Anterior cingulate cortex (tissue), 58 donors: ENCODE data around the gene UNC50.

Source experiments
- DNase-seq, 58 donors: peaks; one replicate each; lab custom pipeline; 2025; lab: John Stamatoyannopoulos, UW

Gene UNC50

DNA sequence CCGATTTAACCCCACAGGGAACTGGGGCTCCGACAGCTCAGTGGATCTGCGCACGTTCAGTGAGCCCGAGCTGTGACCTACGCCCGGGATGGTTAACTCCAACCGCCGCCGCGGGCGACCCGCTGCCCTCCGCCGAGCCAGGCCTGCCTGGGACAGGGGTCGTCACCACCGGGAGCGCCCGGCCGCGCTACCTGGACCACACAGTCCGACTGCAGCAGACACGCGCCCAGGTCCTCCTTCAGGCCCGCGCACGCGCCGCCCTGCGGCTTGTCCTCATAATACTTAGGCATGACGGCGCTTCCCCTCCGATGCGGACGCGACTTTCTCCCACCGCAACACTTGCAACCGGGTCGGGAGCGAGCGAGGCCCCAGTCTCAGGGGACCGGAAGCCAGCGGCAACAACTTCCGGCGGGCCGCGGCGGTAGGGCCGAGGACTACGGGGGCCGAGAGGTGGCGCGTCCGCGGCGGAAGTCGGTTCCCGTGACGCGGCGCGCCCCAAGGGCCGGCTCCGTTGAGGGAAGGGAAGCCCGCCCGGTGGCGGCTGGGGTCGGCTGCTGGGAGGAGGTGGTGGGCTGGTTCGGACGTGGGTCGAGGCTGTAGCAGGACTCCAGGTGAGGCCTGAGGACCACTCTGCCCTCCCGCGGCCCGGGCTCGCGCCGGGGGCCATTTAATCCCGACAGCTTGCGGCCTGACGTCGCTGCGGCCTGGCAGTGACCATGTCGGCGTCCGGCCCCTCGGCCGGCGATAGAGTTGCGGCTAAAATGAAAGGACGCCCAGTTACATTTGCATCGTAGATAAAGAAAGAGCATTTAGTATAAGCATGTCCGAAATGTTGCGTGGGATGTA lies at the start of gene UNC50, which contains the start of gene COA5:
TSS of gene UNC50 (plus strand) at position 474 of the 846 bp plus-strand sequence. CDS start 1,171 bp downstream, outside the sequence.
TSS of gene COA5 (minus strand) at position 397 of the 846 bp plus-strand sequence. CDS start at position 290, 107 bp downstream.
- DNase-seq = peak; percentile 23 to 90 (median 79)

DNA sequence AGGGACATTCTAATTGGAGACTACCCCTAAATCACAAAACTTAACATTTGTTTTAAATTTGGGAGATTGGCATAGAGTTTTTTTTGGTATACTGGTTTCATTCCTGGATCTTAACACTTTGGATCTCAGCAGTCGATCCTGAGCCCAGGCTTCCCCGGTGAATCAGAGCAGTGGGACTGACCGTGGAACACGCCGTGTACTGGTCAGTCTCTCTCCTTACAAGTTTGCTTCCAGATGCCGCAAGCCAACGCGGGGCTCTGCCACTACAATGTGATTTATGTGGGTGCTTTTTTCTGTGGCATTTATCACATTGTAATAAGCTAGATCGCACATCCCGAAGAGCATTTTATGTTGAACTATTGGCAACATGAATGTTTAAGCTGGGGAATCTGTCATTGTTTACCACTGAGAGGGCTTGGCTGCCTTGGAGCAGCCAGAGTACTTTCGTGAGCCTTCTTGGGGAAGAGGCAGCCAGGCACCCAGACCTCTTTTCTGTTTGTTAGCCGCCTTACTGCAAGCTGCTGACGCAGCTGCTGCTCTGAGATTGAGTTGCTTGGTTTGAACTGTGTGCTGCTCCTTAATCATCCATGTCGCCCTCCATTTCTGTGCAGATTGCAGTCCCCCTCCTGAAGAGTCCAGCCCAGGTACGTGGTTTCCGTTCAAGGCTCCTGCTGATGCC lies 49.4 kb upstream of the UNC50 start:
- peak in 2 of 58 donors; percentile 18 to 33 for DNase-seq

- DNase-seq = no peak
Measured at GRCh38 chr2:98559581-98559980, 48.8 kb upstream of the UNC50 start.

DNA sequence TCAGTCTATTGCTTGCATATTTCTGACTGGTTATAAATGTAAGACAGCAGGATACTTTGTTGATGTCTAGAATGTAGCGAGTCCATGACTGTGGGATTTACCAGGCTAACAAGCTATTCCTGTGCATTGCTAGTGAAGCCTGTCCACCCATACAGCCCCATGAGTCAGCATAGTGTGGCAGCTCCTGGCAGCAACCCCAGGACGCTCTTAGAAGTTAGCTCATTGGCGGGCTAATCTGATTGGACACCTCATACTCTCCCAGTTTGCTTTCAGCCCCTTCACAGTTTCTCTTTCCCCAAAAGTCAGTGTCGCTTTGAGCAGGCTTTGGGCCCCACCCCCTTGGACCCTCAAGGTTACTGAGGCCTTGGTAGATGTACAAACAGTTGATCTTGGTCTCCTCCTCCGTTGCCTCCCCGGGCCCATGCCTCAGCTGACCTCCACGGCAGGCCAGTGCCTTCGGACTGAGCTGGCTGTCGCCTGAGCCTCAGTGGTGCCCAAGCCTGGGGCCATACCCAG lies 48.1 kb upstream of the UNC50 start:
- peak in 16 of 58 donors; percentile 11 to 56 (median 33) for DNase-seq

GRCh38 chr2:98561018-98561417 lies 47.4 kb upstream of the UNC50 start:
- DNase-seq = no peak

- DNase-seq = no peak
Measured at GRCh38 chr2:98561902-98562695, 46.3 kb upstream of the UNC50 start.

- DNase-seq = no peak
Measured at GRCh38 chr2:98563394-98563793, 45.0 kb upstream of the UNC50 start.

DNA sequence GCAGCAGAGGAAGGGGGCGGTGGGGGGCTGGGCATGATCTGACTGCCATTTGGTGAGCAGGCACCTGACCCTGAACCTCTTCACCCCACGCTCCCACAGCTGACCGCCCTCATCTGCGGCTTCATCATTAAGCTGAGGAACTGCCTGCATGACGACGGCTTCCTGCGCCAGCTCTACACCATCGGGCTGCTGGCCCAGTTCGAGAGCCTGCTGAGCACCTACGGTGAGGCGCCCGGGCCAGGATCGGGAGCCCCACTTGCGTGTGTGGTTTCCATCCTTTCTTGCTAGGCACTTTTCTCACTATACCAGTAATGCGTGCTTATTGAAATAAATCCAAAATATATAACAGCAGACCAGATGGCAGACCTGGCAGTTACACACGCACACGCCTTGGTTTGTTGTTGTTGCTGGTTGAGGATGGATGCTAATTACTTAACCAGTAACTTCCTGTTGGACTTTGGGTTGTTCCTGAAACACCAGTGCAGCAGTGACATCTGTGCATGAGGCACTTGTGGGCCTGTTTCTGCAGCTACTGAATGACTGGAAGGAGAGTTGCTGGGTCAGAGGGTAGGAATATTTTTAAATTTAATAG lies 43.8 kb upstream of the UNC50 start:
- no peak for DNase-seq

DNA sequence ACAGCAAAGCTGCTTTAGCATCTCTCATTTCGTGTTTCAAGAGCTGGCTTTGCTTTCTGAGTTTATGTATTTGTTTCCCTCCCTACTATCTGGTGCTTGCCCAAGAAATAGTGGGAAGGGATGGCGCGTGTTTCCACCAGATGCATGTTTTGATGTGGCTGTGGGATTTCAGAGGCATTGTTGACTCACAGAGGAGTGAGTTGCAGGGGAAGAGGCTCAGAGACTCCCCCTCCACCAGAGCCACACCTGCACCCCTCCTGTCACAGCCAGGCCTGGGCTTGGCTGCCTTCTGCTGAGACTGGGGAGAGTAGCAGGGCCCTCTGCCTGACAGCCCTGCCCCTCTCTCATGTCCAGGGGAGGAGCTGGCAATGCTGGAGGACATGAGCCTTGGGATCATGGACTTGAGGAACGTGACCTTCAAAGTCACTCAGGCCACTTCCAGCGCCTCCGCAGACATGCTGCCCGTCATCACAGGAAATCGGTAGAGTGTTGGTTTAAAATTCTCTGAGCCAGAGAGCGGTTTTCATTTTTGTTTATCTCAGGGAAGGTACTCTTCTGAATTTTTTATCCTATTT lies 43.0 kb upstream of the UNC50 start:
- peak in 5 of 58 donors; percentile 14 to 41 (median 14) for DNase-seq

DNA sequence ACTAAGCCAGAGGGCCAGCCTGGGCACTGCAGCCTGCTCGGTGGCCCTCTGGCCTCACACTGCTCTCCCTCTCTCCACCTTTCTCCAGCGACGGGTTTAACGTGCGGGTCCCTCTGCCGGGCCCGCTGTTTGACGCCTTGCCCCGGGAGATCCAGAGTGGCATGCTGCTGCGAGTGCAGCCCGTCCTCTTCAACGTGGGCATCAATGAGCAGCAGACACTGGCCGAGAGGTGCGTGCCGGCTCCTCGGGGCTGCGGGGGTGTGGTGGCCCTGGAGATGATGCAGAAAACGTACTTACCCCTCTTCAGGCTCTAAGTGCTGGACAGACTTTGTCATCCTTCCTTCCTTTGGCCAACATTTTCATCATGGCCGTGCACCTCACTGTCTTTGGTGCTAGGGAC lies 42.4 kb upstream of the UNC50 start:
- no peak for DNase-seq

GRCh38 chr2:98568161-98568956 lies 40.0 kb upstream of the UNC50 start:
- no peak for DNase-seq

DNA sequence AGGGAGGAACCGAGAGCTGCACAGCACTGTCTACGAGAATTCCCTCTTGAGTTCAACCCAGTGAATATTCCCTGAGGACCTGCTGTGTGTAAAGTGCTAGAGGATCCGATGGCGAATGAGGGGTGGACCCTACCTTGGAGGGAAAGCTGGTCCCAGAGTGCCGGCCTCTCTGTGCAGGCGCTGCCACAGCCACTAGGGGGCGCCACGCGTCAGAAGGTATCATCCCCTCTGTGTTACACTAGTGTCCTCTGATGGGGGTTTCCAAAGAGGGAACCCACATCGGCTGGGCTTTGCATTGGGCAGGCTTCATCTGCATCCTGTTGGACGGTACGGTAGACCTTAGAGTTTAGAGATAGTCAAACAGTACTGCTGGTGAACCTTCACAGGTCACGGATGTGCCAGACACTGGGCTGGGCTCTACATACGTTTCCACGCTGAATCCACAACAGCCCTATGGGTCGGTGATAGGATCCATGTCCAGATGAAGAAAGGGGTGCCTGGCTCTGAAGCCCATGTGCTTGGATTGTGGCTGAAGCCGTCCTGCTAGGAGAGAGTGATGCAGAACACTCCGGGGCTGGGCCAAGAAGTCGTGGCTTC lies 39.1 kb upstream of the UNC50 start:
- peak in 9 of 58 donors; percentile 6 to 56 (median 13) for DNase-seq

DNA sequence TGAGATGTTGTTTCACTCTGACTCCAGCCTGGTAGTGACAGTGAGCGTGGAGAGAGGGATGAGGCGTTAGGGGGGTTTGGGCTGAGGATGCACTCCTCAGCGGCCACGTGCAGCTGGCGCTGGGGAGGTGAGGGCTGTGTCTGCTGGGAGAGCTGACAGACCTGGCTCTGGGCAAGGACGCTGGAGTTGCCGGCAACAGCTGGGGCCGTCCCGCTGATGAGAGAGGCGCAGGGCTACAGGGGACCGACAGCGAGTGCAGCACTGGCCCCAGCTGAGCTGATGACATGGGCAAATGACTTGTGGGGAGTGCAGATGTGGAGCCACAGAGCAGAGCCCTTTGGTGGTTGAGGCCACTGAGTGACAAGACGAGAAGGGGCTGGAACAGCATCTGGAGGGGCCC lies 38.5 kb upstream of the UNC50 start:
- no peak for DNase-seq

DNA sequence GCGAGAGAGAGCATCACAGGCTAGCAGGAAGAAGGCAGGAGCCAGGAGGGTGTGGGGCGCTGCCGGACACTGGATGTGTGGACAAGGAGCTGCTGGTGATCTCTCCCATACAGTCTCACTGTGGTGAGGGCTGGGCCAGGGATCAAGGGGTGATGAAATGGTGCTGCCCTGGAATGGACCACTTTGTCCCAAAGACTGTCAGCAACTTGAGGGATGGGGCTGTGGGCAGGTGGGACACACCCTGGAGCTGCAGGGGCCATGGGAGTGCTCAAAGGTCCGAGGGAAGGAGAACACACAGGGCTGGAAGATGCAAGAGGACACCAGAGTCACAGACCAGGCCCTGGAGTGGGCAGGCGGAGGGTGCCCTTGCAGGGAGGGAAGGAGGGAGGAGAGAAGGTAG lies 38.0 kb upstream of the UNC50 start:
- DNase-seq = no peak

DNA sequence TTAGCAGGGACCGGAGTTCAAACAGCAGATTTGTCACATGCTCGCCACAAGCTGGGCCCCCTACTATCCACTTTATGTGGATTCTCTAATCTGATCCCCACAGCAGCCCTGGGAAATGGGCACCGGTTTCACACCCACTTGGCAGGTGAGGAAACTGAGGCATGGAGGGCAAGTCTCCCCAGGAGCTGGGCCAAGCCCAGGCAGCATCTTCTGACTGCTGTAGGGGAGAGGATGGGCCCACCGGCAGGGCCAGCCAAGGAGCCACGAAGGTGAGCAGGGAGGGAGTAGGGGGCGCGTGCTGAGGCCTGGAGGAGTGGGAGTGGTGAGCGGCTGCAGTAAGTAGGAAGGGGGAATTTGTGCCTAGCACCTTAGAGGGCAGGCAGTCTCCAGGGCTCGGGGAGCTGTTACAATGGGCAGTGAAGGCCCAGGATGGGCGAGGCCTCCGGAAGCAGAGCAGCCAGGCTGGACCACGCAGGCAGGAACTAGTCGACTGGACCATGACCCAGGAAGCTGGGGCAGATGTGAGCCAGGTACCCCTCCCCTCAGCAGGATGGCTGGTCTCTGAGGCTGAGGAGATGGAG lies 37.2 kb upstream of the UNC50 start:
- no peak for DNase-seq

- DNase-seq = no peak
Measured at GRCh38 chr2:98571796-98572195, 36.6 kb upstream of the UNC50 start.

DNA sequence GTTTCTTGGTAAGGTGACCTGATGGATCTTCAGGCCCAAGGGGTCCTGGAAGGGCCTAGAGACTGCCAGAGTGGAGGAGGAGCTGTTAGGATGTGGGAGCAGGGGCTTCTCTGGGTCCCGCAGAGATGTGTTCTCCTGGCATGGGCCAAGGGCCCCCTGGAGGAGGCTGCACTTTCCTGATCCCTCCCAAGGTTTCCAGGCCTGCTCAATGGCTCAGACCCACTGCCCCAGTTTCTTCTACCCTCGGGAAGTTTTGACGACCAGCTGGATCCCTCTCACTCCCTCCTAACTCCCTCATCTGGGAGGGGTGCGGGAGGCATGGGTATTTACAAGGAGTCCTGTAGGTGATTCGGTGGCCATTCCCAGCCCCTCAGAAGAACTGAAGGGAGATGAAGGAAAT lies 36.2 kb upstream of the UNC50 start:
- no peak for DNase-seq

GRCh38 chr2:98572676-98573075 lies 35.7 kb upstream of the UNC50 start:
- peak in 17 of 58 donors; percentile 15 to 62 (median 30) for DNase-seq
